ENCODE measurements around the gene ABCC6.
"Not testable (repeated sequence)": the region's sequence is repeated elsewhere in the genome, so short reads cannot be mapped to it uniquely, and the experiment has no call there.

DNA sequence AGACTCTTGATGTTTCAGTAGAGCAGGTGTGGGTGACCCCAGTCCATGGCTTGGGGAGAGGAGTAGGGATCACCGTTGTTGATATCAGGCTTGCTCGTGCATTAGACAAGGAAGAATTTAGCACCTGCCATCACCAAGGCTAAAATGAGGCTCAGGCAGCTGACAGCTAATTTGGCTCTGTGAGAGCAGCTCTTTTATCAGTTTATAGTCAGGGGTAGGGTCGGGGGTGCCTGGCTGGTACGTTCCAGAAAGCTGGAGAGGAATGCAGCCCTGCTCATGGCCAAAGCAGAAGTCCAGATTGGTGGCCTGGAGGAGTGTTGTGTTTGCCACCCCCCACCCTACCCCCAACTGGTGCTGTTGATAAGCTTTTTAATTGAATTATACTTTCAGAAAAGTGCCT, 17.4 kb upstream of the ABCC6 start:
- TF ChIP-seq ZBTB8A, ZBTB1, ZNF174, ZBTB21 (tag by site-specific recombination; IDR thresholded peaks at IDR 0.05): not testable (repeated sequence)
- TF ChIP-seq, protein P1, sequence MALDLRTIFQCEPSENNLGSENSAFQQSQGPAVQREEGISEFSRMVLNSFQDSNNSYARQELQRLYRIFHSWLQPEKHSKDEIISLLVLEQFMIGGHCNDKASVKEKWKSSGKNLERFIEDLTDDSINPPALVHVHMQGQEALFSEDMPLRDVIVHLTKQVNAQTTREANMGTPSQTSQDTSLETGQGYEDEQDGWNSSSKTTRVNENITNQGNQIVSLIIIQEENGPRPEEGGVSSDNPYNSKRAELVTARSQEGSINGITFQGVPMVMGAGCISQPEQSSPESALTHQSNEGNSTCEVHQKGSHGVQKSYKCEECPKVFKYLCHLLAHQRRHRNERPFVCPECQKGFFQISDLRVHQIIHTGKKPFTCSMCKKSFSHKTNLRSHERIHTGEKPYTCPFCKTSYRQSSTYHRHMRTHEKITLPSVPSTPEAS (tag by site-specific recombination; IDR thresholded peaks at IDR 0.05), result not testable (repeated sequence)
- TF ChIP-seq, protein P2, sequence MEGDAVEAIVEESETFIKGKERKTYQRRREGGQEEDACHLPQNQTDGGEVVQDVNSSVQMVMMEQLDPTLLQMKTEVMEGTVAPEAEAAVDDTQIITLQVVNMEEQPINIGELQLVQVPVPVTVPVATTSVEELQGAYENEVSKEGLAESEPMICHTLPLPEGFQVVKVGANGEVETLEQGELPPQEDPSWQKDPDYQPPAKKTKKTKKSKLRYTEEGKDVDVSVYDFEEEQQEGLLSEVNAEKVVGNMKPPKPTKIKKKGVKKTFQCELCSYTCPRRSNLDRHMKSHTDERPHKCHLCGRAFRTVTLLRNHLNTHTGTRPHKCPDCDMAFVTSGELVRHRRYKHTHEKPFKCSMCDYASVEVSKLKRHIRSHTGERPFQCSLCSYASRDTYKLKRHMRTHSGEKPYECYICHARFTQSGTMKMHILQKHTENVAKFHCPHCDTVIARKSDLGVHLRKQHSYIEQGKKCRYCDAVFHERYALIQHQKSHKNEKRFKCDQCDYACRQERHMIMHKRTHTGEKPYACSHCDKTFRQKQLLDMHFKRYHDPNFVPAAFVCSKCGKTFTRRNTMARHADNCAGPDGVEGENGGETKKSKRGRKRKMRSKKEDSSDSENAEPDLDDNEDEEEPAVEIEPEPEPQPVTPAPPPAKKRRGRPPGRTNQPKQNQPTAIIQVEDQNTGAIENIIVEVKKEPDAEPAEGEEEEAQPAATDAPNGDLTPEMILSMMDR (tag by site-specific recombination; IDR thresholded peaks at IDR 0.05), result not testable (repeated sequence)
